SJCRH30 (cell line): ENCODE data around the gene CENPO. TPM values are rescaled to one million over a fixed set of nuclear protein-coding genes. Genes with fewer than 3 reads are reported as not detected.

ENCODE experiments used
- DNase-seq, 2 experiments: peaks; one replicate each; pipeline ENCODE4 v3.0.0-alpha.2; 2015 to 2020
- H3K27ac ChIP-seq: fragments of 250-450 bp; sonication (Bioruptor Pico); 2 replicates; pipeline ENCODE4 v1.5.1; 2020; ENCODE audit warnings: mild to moderate bottlenecking, moderate library complexity
- H3K27me3 ChIP-seq: fragments of 250-450 bp; sonication (Bioruptor Pico); 2 replicates; pipeline ENCODE4 v1.5.1; 2020; ENCODE audit warnings: mild to moderate bottlenecking, moderate library complexity
- H3K36me3 ChIP-seq: fragments of 250-450 bp; sonication (Bioruptor Pico); 2 replicates; pipeline ENCODE4 v1.5.1; 2020; ENCODE audit warnings: mild to moderate bottlenecking, moderate library complexity
- H3K4me1 ChIP-seq: fragments of 250-450 bp; sonication (Bioruptor Pico); 2 replicates; pipeline ENCODE4 v1.5.1; 2020; ENCODE audit warnings: mild to moderate bottlenecking, moderate library complexity
- H3K4me3 ChIP-seq: fragments of 250-450 bp; sonication (Bioruptor Pico); 2 replicates; pipeline ENCODE4 v1.5.1; 2020; ENCODE audit warnings: mild to moderate bottlenecking, moderate library complexity
- H3K9me3 ChIP-seq: fragments of 250-450 bp; sonication (Bioruptor Pico); replicated peaks from 2 replicates; pipeline ENCODE4 v1.5.1; 2020; ENCODE audit warnings: mild to moderate bottlenecking, moderate library complexity
- total RNA-seq: library from RNA; depleted of rRNA; stranded (reverse); fragments of >200 nt; shearing (Covaris generic); gene quantifications from 2 replicates; pipeline ENCODE4 v1.2.3, GENCODE V29; 2014

CENPO gene
- total RNA-seq, 1 experiment from 2014 or later: 129 TPM

- Histone ChIP-seq H3K36me3 (peaks cover 55% of the 10 kb centered on the region), H3K4me1 (peaks cover 19% of the 10 kb centered on the region; the same call in 1 of the 2 replicates), H3K9me3 (no peaks in the 10 kb centered on the region), H3K4me3 (no peak overlapping the region), H3K27ac (no peak overlapping the region), H3K27me3 (no peaks in the 10 kb centered on the region)
- peak in 1 of 2 experiments; percentile 59 for DNase-seq
Observed at GRCh38 chr2:24824966-24825882, 32.0 kb downstream of the CENPO start.

- no peak overlapping the region for H3K27ac ChIP-seq
- no peaks in the 10 kb centered on the region for H3K27me3 ChIP-seq
- H3K4me3 ChIP-seq: no peak overlapping the region
- H3K36me3 ChIP-seq: peaks cover 51% of the 10 kb centered on the region
- peaks cover 19% of the 10 kb centered on the region; the same call in 1 of the 2 replicates for H3K4me1 ChIP-seq
- peak in 1 of 2 experiments; percentile 27 for DNase-seq
- no peaks in the 10 kb centered on the region for H3K9me3 ChIP-seq
Observed at GRCh38 chr2:24825883-24826772, 32.9 kb downstream of the CENPO start.

GRCh38 chr2:24826773-24827145 lies 33.5 kb downstream of the CENPO start:
- H3K4me3 ChIP-seq: no peak overlapping the region
- H3K4me1 ChIP-seq: peaks cover 19% of the 10 kb centered on the region; the same call in 1 of the 2 replicates
- no peaks in the 10 kb centered on the region for H3K27me3 ChIP-seq
- no peaks in the 10 kb centered on the region for H3K9me3 ChIP-seq
- H3K27ac ChIP-seq: no peak overlapping the region
- peaks cover 48% of the 10 kb centered on the region for H3K36me3 ChIP-seq
- DNase-seq: peak in 1 of 2 experiments; percentile 1

- Histone ChIP-seq H3K36me3 (peaks cover 40% of the 10 kb centered on the region), H3K27me3 (no peaks in the 10 kb centered on the region), H3K9me3 (no peaks in the 10 kb centered on the region), H3K4me3 (peak overlapping the region; percentile 25), H3K4me1 (peaks cover 19% of the 10 kb centered on the region; the same call in 1 of the 2 replicates), H3K27ac (peak overlapping the region; percentile 71)
- DNase-seq: peak; percentile 95 to 98
Observed at GRCh38 chr2:24827321-24828237, 34.4 kb downstream of the CENPO start.

- Histone ChIP-seq H3K4me3 (peak overlapping the region; percentile 25; the same call in 1 of the 2 replicates), H3K9me3 (no peaks in the 10 kb centered on the region), H3K36me3 (peaks cover 32% of the 10 kb centered on the region), H3K27me3 (no peaks in the 10 kb centered on the region), H3K4me1 (peaks cover 19% of the 10 kb centered on the region; the same call in 1 of the 2 replicates), H3K27ac (peak overlapping the region; percentile 71)
- DNase-seq: no peak
Observed at GRCh38 chr2:24828238-24828996, 35.2 kb downstream of the CENPO start.

- Histone ChIP-seq H3K4me1 (peaks cover 19% of the 10 kb centered on the region; the same call in 1 of the 2 replicates), H3K27me3 (no peaks in the 10 kb centered on the region), H3K36me3 (peaks cover 31% of the 10 kb centered on the region), H3K27ac (no peak overlapping the region), H3K9me3 (no peaks in the 10 kb centered on the region), H3K4me3 (no peak overlapping the region)
- peak in 1 of 2 experiments; percentile 45 for DNase-seq
Observed at GRCh38 chr2:24830351-24830750, 37.1 kb downstream of the CENPO start.

- H3K36me3 ChIP-seq: peaks cover 30% of the 10 kb centered on the region
- H3K4me1 ChIP-seq: peaks cover 19% of the 10 kb centered on the region; the same call in 1 of the 2 replicates
- H3K27ac ChIP-seq: no peak overlapping the region
- H3K4me3 ChIP-seq: no peak overlapping the region
- no peak for DNase-seq
- no peaks in the 10 kb centered on the region for H3K27me3 ChIP-seq
- H3K9me3 ChIP-seq: no peaks in the 10 kb centered on the region
Observed at GRCh38 chr2:24830786-24831185, 37.6 kb downstream of the CENPO start.

GRCh38 chr2:24831221-24832072 lies 38.2 kb downstream of the CENPO start:
- no peaks in the 10 kb centered on the region for H3K9me3 ChIP-seq
- no peak overlapping the region for H3K4me3 ChIP-seq
- peaks cover 15% of the 10 kb centered on the region; the same call in 1 of the 2 replicates for H3K4me1 ChIP-seq
- no peak for DNase-seq
- H3K27ac ChIP-seq: no peak overlapping the region
- H3K27me3 ChIP-seq: no peaks in the 10 kb centered on the region
- H3K36me3 ChIP-seq: peaks cover 35% of the 10 kb centered on the region

- Histone ChIP-seq H3K36me3 (peaks cover 41% of the 10 kb centered on the region), H3K27me3 (no peaks in the 10 kb centered on the region), H3K4me3 (no peak overlapping the region), H3K9me3 (no peaks in the 10 kb centered on the region), H3K4me1 (peaks cover 10% of the 10 kb centered on the region; the same call in 1 of the 2 replicates), H3K27ac (no peak overlapping the region)
- DNase-seq: peak; percentile 53 to 60
Observed at GRCh38 chr2:24832073-24832461, 38.8 kb downstream of the CENPO start.

- peaks cover 6% of the 10 kb centered on the region; the same call in 1 of the 2 replicates for H3K4me1 ChIP-seq
- H3K4me3 ChIP-seq: no peak overlapping the region
- H3K27ac ChIP-seq: no peak overlapping the region
- H3K27me3 ChIP-seq: no peaks in the 10 kb centered on the region
- H3K36me3 ChIP-seq: peaks cover 44% of the 10 kb centered on the region
- no peak for DNase-seq
- no peaks in the 10 kb centered on the region for H3K9me3 ChIP-seq
Observed at GRCh38 chr2:24832521-24832920, 39.3 kb downstream of the CENPO start.

- Histone ChIP-seq H3K36me3 (peaks cover 46% of the 10 kb centered on the region), H3K4me1 (peaks cover 5% of the 10 kb centered on the region; the same call in 1 of the 2 replicates), H3K4me3 (no peak overlapping the region), H3K27me3 (no peaks in the 10 kb centered on the region), H3K27ac (no peak overlapping the region), H3K9me3 (no peaks in the 10 kb centered on the region)
- DNase-seq: no peak
Observed at GRCh38 chr2:24832931-24833701, 39.9 kb downstream of the CENPO start.
